NCI-H146 treated with DMSO at 0.1 percent for 48 hours (cell line): ENCODE measurements around the gene TUT4.

Source experiments
- DNase-seq: peaks from one replicate; lab custom pipeline; 2025; ENCODE audit not compliant: unreplicated experiment; lab: John Stamatoyannopoulos, UW

Gene TUT4

GRCh38 chr1:52533713-52534112, 19.2 kb downstream of the TUT4 start:
- DNase-seq, result no peak

- DNase-seq, result no peak
Measured at GRCh38 chr1:52532731-52533327, 20.1 kb downstream of the TUT4 start.

DNA sequence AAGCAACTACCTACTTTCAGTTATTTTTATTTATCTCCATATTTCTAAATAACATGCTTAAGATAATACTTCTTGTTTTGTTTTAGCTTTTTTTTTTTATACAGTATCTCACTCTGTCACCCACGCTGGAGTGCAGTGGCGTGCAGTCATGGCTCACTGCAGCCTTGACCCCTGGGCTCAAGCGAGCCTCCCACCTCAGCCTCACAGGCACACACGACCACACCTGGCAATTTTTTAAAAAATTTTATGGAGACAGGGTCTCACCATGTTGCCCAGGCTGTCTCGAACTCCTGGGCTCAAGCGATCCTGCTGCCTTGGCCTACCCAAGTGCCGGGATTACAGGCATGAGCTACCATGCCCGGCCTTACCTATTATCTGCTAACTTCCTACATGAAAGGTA, 20.6 kb downstream of the TUT4 start:
- no peak for DNase-seq

- no peak for DNase-seq
Measured at GRCh38 chr1:52531249-52531872, 21.5 kb downstream of the TUT4 start.

DNA sequence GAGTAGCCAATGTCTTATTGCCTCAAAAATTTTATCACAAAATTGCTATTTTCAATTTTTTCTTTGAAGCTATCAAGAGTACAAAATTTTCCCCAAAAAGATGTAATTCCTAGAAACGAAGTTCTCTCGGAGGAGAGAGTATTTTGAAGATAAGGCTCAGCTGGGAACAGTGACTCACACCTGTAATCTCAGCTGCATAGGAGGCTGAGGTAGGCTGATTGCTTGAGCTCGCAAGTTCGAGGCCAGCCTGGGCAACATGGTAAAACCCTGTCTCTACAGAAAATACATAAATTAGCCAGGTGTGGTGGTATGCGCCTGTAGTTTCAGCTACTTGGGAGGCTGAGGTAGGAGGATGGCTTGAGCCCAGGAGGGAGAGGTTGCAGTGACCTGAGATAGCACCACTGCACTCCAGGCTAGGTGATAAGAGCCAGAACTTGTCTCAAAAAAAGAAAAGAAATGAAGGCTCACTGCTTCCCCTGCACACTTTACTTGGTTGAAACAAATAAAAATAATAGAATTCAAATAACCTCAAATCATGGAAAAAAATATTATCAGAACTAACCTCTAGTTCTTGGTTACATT, 22.2 kb downstream of the TUT4 start:
- no peak for DNase-seq

DNA sequence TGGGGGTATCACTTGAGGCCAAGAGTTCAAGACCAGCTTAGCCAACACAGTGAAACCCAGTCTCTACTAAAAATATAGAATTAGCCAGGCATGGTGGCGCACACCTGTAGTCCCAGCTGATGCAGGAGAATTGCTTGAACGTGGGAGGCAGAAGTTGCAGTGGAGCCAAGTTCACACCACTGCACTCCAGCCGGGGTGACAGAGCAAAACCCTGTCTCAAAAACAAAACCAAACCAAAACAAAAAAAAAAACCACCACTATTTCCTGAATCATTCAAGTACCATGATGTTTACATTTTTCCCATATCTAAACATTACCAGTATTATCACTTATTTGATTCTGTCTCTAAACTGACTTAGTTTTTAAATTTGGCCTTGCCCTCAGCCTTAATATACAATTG, 29.5 kb downstream of the TUT4 start:
- DNase-seq, result no peak

DNA sequence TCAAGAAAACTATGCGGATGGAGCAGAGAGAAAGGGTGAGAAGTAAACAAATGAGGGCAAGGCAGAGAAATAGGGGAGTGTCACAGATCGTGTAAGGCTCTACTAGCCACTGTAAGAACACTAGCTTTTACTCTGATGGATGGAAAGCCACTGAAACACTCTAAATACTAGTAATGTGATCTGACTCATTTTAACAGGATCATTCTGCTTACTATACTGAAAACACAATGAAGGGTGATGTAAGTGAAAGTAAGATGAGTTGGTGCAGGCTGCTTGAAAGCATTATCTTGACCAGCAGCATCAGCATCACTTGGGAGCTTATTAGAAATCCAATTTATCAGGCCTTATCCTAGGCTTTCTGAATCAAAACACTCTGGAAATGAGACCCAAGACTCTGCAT, 32.7 kb downstream of the TUT4 start:
- DNase-seq, result no peak

- DNase-seq, result no peak
Measured at GRCh38 chr1:52518962-52519361, 33.9 kb downstream of the TUT4 start.

- no peak for DNase-seq
Measured at GRCh38 chr1:52511851-52512615, 40.9 kb downstream of the TUT4 start.

GRCh38 chr1:52511439-52511838, 41.5 kb downstream of the TUT4 start:
- DNase-seq, result no peak

DNA sequence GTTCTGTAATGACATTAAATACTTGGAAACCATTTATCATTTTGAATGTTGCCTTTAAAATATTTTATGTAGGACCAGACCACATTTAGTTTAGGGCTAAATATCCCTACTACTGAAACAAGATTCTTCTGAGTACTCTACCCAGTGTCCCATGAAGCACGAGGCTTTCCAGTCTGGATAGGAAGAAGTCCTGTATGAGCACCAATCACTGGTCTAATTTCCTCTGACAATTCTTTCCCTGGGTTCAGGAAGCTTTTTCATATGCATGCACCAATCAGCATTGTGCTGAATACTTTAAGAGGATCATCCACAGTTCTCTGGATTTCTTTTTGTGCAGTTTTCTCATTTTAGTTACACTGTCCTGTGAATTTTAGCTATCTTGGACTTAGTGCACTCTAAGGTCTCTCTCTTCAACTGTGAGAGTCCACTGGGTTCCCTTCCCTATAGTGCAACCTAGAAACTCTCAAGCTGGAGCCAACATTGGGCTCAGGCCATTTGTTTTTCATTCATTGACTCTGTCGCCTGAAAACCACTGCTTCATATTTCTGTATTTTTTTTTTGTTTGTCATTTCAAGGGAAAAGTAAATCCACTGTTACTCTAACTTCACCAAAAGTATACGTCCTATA, 45.9 kb downstream of the TUT4 start:
- DNase-seq, result no peak

DNA sequence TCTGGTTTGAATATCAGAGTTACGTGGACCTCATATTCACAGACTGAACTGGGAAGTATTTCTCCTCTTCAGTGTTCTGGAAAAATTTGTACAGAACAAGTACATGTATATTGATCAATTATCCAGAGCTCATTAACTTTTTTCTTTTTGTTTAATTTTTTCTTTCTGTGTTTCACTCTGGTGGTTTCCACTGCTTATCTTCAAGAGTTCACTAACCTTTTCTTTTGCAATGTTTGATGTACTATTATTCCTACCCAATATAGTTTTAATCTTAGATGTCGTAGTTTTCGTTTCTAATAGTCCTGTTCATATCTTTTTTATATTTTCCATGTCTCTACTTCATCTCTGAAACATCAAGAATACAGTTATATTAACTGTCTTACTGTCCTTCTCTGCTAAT, 46.5 kb downstream of the TUT4 start:
- DNase-seq, result no peak

GRCh38 chr1:52504720-52505119, 48.2 kb downstream of the TUT4 start:
- DNase-seq, result no peak

- DNase-seq, result no peak
Measured at GRCh38 chr1:52503706-52504105, 49.2 kb downstream of the TUT4 start.

GRCh38 chr1:52502789-52503188, 50.1 kb downstream of the TUT4 start:
- no peak for DNase-seq

DNA sequence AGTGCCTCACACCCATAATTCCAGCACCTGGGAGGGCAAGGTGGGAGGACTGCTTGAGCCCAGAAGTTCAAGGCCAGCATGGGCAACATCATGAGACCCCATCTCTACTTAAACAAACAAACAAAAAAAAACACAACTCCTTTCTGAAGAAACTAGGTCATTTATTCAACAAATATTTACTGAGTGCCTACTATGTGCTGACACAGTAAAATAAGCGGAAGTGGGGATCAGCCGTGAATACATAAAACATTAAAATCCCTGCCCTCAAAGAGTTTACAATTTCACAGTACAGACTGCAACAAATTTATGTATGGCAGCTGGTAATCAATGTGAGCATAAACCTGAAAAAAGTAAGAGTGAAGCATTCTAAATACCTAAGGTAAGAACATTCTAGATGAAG, 65.3 kb downstream of the TUT4 start:
- no peak for DNase-seq

- DNase-seq, result no peak
Measured at GRCh38 chr1:52482326-52483004, 70.4 kb downstream of the TUT4 start.

DNA sequence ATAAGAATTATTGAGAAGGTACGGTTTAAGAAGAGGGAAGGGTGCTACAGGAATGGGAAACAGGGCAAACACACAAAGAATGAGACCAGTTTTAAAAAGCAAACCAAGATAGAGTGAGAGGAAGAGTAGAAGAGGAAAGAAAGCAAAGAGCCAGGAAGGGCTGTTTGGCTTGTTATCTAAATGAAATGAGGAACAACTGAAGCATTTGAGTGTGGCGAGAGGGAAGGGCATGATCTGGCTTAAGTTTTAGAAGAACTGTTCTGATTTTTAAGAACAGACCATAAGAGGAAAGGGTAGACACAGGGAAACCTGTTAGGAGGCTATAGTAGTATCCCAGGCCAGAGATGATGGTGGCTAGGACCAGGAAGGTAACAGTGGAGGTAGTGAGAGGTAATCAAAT, 73.8 kb downstream of the TUT4 start:
- no peak for DNase-seq

- no peak for DNase-seq
Measured at GRCh38 chr1:52477876-52478275, 75.0 kb downstream of the TUT4 start.

- DNase-seq, result no peak
Measured at GRCh38 chr1:52476943-52477342, 75.9 kb downstream of the TUT4 start.

- no peak for DNase-seq
Measured at GRCh38 chr1:52474807-52475206, 78.1 kb downstream of the TUT4 start.
